ENCODE measurements around the gene EXOC4.

DNA sequence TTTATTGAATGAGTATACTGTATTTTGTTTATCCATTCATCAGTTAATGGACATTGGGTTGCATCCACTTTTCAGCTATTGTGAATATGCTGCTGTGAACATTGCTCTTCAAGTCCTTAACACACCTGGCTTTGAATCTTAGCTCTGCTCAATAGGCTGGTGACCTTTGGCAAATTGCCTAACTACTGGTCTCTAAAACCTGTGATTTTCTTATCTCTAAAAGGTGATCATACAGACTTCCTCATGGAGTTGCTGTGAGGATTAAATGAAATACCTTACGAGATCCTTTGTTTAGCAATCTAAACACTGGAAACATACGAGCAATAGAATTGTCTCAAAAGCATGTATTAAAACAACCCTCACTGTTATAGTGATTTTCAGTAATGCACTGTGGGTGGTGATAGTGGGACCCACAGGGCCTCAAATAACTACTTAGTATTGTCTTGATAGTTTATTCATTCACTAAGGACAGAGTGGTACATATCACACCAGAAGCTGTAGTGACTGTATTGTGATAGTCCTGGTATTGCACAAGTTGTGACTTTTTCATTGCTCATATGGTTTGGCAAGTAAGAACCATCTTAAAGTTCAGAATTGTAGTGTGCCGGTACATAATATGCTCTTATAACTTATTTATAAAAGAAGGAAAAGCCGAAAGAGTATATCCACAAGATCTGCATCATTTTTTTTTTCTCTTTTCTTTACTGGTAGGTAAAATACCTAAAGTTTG is 257.6 kb downstream of the EXOC4 start:
- TF ChIP-seq, protein P1, sequence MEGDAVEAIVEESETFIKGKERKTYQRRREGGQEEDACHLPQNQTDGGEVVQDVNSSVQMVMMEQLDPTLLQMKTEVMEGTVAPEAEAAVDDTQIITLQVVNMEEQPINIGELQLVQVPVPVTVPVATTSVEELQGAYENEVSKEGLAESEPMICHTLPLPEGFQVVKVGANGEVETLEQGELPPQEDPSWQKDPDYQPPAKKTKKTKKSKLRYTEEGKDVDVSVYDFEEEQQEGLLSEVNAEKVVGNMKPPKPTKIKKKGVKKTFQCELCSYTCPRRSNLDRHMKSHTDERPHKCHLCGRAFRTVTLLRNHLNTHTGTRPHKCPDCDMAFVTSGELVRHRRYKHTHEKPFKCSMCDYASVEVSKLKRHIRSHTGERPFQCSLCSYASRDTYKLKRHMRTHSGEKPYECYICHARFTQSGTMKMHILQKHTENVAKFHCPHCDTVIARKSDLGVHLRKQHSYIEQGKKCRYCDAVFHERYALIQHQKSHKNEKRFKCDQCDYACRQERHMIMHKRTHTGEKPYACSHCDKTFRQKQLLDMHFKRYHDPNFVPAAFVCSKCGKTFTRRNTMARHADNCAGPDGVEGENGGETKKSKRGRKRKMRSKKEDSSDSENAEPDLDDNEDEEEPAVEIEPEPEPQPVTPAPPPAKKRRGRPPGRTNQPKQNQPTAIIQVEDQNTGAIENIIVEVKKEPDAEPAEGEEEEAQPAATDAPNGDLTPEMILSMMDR (IDR thresholded peaks at IDR 0.05; ENCODE audit: extremely low read depth in 1 of 2, insufficient read depth in 1 of 2, low read depth in 1 of 2, low read length in 2 of 2): no peak
- no peak for TF ChIP-seq POLR2AphosphoS5 (IDR thresholded peaks at IDR 0.05; ENCODE audit: insufficient read depth, low read depth, low read length)
- TF ChIP-seq POLR2A (IDR thresholded peaks at IDR 0.05; ENCODE audit: low read depth, low read length): no peak
